Fibroblast of skin of abdomen (primary cell): ENCODE results near the gene MRPL37.

Source experiments
- DNase-seq: peaks from one replicate; pipeline ENCODE4 v3.0.0-alpha.2; 2013

Gene MRPL37

DNA sequence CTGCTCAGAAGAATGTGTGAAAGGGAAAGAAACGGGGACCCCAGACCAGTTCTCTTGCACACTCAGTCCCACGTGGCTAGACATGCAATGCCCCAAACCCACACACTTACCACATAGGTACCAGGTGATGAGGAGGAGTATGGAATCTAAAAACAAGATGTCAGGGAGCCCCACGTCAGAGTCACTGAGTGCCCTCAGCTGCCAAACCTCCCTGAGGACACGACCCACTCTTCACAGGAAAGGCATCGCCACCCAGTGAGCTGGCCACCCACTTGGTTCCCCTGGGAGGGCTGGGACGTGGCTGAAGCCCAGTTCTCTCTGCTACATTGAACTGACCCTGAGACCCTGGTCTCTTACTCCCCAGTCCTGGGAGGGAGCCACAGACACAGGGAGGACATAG lies 41.4 kb downstream of the MRPL37 start:
- no peak for DNase-seq

DNA sequence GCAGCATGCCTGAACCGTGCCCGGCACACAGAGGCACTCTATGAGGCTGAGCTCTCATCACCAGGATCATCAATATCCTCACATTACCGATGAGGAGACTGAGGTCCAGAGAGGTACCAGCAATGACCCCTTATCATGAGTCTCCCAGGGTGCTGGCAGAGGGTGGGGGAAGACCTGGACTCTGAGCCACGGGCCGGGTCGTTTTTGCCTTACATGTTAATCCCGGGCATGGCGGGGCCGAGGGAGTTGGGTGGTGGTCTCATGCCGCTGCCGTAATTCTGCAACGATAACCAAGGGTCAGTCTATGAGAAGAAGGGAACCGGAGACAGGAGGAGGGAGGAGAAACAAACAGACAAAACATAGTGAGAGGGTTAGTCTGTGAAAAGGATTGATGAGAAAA lies 43.1 kb downstream of the MRPL37 start:
- DNase-seq: no peak

GRCh38 chr1:54244655-54245054 lies 44.7 kb downstream of the MRPL37 start:
- DNase-seq: no peak

GRCh38 chr1:54245501-54245900 lies 45.5 kb downstream of the MRPL37 start:
- DNase-seq: no peak

DNA sequence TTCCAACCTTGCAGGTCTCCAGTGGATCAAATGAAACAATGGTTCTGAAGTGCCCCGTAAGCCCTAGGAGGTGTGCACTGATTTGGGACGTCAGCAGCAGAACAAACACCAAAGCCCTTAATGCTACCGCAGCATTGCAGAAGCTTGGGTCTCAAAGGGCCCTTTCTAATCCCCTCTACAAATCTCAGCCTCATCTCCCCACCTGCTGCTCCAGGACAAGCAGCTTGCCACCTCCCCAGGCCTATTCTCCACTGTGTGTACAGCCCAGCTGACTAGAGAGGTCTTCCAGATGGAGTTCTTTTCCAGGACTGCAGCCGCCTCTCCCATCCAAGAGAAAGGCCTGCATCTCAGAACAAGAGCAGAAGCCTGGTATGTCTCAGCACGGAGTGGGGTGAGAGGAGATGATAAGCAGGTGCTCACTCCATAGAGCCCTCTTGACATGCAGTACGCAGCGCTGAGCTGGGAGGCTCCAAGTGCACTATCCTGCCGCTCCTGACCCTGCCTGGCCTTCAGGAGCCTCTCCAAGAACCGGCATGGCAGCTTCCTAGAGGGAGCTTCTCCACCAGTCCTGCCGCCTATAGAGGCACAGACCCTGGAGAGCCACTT lies 46.3 kb downstream of the MRPL37 start:
- DNase-seq: no peak

DNA sequence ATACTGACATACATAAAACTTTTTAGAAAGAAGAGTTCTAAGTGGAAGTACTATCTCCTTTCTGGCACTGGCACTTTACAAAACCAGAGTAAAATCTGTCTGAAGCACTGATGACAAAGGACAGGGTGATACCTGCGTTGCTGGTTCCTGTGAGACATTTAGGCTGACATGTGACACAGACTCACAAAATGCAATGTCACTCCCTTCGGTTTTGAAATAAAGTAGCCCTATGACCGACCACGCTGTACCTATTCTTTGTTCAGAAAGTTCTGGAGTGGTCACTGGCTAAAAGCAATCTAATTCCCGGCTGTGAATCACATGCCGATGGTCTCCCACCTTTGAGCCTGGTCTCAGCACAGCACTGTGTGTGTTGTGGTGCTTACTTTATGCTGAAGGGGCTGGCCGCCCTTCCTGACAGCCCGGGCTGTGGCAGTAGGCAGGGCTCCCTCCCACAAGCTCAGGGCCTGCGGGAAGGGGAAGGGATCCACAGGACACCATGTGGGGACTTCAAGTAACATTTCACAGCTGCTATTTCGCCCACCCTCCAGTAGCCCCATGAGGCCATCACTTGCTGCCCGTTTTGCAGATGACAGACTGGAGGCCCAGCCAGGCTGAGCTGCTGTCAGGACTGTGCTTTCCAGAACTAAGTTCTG lies 48.0 kb downstream of the MRPL37 start:
- no peak for DNase-seq

DNA sequence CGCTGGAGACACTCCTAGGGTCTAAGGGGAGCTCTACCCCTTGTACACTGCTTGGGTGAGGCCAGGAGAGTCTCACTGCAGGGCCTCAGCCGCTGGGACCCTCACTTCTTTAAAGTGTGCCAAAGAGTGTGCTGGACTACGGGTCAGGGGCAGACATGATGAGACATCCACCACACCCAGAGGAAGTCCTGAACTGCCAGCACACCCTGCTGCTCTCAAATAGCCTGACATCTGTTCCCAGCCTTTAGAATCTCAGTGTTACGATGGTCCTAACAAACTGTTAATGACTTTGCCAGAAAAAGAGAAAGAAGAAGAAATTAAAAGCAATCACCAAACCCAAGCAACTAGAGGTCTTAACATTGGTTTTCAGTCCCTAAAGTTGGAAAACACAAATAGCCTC lies 49.0 kb downstream of the MRPL37 start:
- no peak for DNase-seq

DNA sequence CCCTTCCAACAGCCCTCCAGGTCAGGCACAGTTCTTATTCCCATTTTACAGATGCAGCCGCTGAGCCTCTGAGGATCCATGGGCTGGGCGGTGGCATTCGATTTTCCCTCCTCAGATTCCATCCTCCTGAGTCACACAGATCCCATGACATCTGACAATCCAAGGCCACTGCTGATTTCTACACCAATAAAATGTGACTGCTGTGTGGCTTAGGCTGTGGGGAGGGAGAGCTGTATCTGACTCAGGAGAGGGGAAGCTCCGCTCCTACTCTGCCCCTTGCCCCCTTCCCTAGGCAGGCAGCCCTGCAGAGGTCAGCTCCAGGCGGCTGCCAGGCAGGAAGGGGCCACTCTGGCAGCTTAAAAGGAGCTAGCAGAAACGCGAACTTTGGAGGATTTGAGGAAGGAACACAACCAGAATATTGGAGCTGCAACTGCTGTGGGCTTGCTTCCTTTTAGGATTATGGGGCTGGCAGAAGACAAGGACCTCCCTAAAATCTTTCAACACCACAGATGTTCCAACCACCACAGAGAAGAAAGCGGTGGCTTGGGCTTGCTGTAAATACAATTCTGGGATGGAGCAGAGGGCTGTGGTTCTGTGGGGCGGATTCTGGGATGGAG lies 50.0 kb downstream of the MRPL37 start:
- peak; percentile 77 for DNase-seq

DNA sequence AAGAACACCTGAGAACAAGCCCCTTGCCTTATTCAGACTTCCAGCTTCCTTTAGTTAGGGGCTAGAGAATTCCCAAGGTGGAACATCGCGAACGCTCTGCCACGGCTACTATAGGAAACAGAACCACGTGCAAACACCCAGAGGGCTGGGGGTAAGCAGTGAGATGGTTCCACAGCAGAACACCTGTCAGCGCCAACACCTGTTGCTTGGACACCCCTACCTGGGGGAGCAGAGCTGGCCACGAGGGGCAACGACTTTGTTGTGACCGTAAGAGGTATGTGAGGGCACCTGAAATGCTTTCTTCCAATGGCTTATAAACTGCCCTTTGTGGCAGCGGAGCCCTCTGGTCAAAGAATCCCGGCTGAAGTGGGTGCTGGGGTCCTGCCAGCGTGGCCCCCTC lies 50.7 kb downstream of the MRPL37 start:
- no peak for DNase-seq

DNA sequence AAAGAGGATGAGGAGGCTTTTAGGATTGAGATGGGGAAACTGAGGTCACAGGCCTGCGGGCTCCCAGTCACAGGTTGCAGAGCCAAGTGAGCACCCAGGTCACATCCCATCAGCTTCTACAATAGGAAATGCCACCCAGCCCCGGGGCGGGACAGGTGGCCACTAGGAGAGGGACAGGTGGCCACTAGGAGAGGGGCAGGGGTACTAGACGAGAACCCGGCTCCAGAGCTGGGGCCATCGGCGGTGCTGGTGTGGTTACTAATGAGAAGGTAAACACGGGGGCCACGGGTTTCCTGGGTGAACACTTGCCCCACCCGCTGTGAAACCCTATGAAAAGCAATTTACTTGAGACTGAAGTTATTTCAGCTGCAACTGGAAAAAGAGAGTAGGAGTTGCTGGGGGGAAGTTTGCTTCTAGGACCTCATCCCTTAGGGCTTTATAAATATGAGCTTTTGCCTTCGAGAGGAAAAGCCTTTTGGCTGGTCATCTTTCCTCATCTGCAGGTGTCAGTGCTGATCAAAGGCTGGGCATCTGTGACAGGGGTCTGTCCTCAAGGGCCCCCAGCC lies 52.5 kb downstream of the MRPL37 start:
- DNase-seq: no peak

DNA sequence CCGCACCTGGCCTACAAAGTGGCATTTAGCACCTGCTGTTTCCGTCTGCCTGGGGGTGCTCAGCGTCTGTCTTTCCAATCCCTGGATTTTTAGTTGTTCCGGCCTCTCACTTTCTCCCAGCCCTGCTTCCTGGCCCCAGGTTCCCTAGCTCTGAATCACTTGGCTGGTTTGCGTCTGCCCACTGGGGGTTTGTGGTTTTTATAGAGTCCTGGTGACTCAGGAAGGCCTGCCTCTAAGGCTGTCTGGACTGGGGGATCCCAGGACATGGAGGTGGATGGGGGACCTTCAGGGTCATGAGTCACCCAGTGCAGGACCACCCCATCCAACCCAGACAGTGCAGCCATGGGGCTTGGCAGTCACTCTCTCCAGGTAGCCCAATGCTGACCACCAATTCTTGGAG lies 53.5 kb downstream of the MRPL37 start:
- DNase-seq: peak; percentile 94

DNA sequence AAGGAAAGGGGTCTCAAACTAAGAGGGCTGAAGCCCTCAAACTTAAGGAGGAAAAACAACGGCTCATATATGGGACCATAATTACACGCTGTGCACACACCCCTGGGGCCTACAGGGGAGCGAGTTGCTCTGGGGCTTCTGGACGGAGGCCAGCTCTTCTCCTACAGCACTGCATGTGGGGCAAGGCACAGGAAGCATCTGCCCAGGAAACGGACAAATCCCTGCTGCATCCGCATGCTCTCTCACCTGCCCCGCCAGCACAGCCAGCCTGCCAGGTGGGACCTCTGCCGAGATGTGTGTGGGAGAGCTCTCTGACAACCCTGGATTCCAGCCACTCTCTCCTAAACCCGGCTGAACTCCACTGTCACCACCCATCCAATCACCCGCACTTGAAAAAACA lies 54.1 kb downstream of the MRPL37 start:
- DNase-seq: peak; percentile 77

DNA sequence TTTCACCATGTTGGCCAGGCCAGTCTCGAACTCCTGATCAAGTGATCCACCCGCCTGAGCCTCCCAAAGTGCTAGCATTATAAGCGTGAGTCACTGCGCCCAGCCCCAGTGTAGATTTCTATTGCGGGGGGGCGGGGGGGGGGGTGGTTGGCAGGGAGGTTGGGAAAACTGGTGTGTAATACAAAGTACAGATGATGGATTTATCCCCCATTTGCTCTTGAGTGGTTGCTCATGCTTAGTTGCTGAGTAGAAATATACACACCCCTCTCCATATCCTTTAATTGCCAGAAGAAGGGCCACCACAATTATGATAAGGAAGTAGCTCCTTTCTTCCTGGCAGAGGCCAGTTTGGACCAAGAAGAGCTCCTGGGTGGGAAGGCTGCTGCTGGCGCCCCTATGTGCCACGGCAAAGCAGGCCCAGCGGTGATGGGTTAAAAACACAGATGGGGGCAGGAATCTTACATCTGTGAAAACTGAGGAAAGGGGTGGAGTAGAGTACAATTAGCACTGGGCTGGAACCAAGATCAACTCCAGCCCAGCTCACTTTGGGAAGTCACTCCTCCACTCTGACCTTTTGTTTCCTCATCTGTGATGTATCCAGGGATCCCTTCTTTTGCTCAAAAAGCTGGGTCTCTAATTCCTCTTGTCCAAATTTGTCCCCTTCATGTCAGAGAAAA lies 55.2 kb downstream of the MRPL37 start:
- peak; percentile 77 for DNase-seq

GRCh38 chr1:54256522-54257345 lies 56.8 kb downstream of the MRPL37 start:
- no peak for DNase-seq

GRCh38 chr1:54257346-54257620 lies 57.3 kb downstream of the MRPL37 start:
- no peak for DNase-seq

- no peak for DNase-seq
Measured at GRCh38 chr1:54257876-54258275, 57.9 kb downstream of the MRPL37 start.

GRCh38 chr1:54259546-54260140 lies 59.7 kb downstream of the MRPL37 start:
- no peak for DNase-seq

- no peak for DNase-seq
Measured at GRCh38 chr1:54260810-54261209, 60.8 kb downstream of the MRPL37 start.

GRCh38 chr1:54262244-54262643 lies 62.3 kb downstream of the MRPL37 start:
- no peak for DNase-seq

DNA sequence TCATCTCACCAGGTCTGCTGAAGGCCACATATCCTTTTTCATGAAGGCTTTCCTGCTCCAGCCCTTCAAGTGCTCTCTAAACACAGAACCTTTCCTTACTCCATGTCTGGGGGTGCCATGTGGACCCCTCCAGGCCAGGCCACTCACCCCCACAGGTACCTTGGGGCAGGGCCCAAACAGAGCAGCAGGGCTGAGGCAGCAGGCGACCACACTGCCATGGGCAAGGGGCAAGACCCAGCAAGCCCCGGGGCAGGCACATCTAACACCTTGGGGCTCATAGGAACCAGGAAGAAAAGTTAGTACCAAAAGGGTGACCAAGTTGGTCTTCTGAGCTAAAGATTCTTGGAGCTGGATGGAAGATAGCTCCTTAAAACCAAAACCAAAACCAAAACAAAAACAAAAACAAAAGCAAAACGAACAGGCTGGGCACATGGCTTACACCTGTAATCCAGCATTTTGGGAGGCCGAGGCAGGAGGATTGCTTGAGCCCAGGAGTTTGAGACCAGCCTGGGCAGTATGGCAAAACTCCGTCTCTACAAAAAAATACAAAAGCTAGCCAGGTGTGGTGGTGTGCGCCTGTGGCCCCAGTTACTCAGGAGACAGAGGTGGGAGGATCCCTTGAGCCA lies 63.7 kb downstream of the MRPL37 start:
- DNase-seq: no peak

- DNase-seq: no peak
Measured at GRCh38 chr1:54265126-54265525, 65.2 kb downstream of the MRPL37 start.

- no peak for DNase-seq
Measured at GRCh38 chr1:54265659-54266058, 65.7 kb downstream of the MRPL37 start.
